GM23338 (cell line): ENCODE results near the gene OR9K2. TPM values are rescaled to one million over a fixed set of nuclear protein-coding genes. Genes with fewer than 3 reads are reported as not detected.

Experiments used
- ATAC-seq: fragments of 200-7000 bp; cut with Tn5 transposase; 3 replicates; pipeline ENCODE4 v1.9.1; 2020
- DNase-seq: peaks from one replicate; pipeline ENCODE4 v3.0.0-alpha.2; 2015; ENCODE audit warnings: low spot score
- H2AFZ ChIP-seq: fragments of 200-600 bp; sonication (generic); 2 replicates; pipeline ENCODE4 v1.8.0; 2016; ENCODE audit warnings: antibody characterized with exemption, mild to moderate bottlenecking, moderate library complexity
- H3F3A ChIP-seq: fragments of 200-600 bp; sonication (generic); replicated peaks from 2 replicates; pipeline ENCODE4 v1.8.0; 2017; ENCODE audit warnings: antibody characterized with exemption, mixed run types, low read depth
- H3K27ac ChIP-seq: fragments of 200-600 bp; sonication (generic); 2 replicates; pipeline ENCODE4 v1.6.1; 2016; ENCODE audit warnings: low read depth
- H3K27me3 ChIP-seq: fragments of 200-600 bp; sonication (generic); 2 replicates; pipeline ENCODE4 v1.8.0; 2016; ENCODE audit warnings: mild to moderate bottlenecking, mixed run types, moderate library complexity; ENCODE audit not compliant: insufficient read depth
- H3K36me3 ChIP-seq: fragments of 200-600 bp; sonication (generic); 2 replicates; pipeline ENCODE4 v1.8.0; 2016; ENCODE audit warnings: mild to moderate bottlenecking; ENCODE audit not compliant: insufficient read depth
- H3K4me1 ChIP-seq: fragments of 200-600 bp; sonication (generic); 2 replicates; pipeline ENCODE4 v1.8.0; 2016; ENCODE audit warnings: mild to moderate bottlenecking, moderate library complexity; ENCODE audit not compliant: insufficient read depth
- H3K4me2 ChIP-seq: fragments of 200-600 bp; sonication (generic); 2 replicates; pipeline ENCODE4 v1.7.1; 2017; ENCODE audit warnings: mixed run types
- H3K4me3 ChIP-seq: fragments of 200-600 bp; sonication (generic); 2 replicates; pipeline ENCODE4 v1.6.1; 2016; ENCODE audit warnings: mixed run types
- H3K79me2 ChIP-seq: fragments of 200-600 bp; sonication (generic); replicated peaks from 2 replicates; pipeline ENCODE4 v1.8.0; 2017; ENCODE audit warnings: mild to moderate bottlenecking; ENCODE audit not compliant: insufficient read depth
- H3K9me2 ChIP-seq: fragments of 200-600 bp; sonication (generic); 2 replicates; pipeline ENCODE4 v1.8.0; 2017; ENCODE audit not compliant: insufficient read depth
- H4K20me1 ChIP-seq: fragments of 200-600 bp; sonication (generic); replicated peaks from 2 replicates; pipeline ENCODE4 v1.8.0; 2017; ENCODE audit warnings: mild to moderate bottlenecking; ENCODE audit not compliant: insufficient read depth
- H3K27ac Mint-ChIP-seq: 2 replicates; pipeline ENCODE4 v1.8.0; 2020; ENCODE audit warnings: inconsistent platforms, mild to moderate bottlenecking, moderate library complexity, mixed read lengths
- H3K27me3 Mint-ChIP-seq: 3 replicates; pipeline ENCODE4 v1.8.0; 2022; ENCODE audit warnings: low read depth, mild to moderate bottlenecking, moderate library complexity, mixed read lengths, inconsistent platforms; ENCODE audit not compliant: insufficient read depth, poor library complexity
- H3K36me3 Mint-ChIP-seq: 3 replicates; pipeline ENCODE4 v1.8.0; 2021; ENCODE audit warnings: low read depth, mild to moderate bottlenecking, inconsistent platforms, moderate library complexity, mixed read lengths
- H3K4me1 Mint-ChIP-seq: 3 replicates; pipeline ENCODE4 v1.8.0; 2020; ENCODE audit warnings: mild to moderate bottlenecking, inconsistent platforms, mixed read lengths
- H3K4me3 Mint-ChIP-seq: 3 replicates; pipeline ENCODE4 v1.8.0; 2021; ENCODE audit warnings: moderate library complexity, mild to moderate bottlenecking, inconsistent platforms, mixed read lengths
- H3K9me3 Mint-ChIP-seq: 3 replicates; pipeline ENCODE4 v1.8.0; 2020; ENCODE audit warnings: moderate library complexity, mild to moderate bottlenecking, inconsistent platforms, mixed read lengths
- CREB1 ChIP-seq: fragments of 250-450 bp; sonication (Bioruptor Pico); IDR thresholded peaks from 2 replicates; pipeline ENCODE4 v1.5.0; 2020; ENCODE audit warnings: low read depth, mild to moderate bottlenecking, moderate library complexity
- CTCF ChIP-seq, 2 experiments: fragments of 200-600 bp in 1 of 2; sonication (generic) in 1 of 2; conservative IDR thresholded peaks; 2 replicates each; pipeline versions ENCODE4 v1.5.1 to v1.6.1; 2016 to 2017; ENCODE audit warnings: antibody characterized with exemption in 2 of 2, low read depth in 2 of 2, mild to moderate bottlenecking in 2 of 2, moderate library complexity in 1 of 2
- ETS1 ChIP-seq: IDR thresholded peaks from 2 replicates; pipeline ENCODE4 v1.6.1; 2016; ENCODE audit warnings: antibody characterized with exemption
- EZH2 ChIP-seq: fragments of 200-600 bp; sonication (generic); IDR thresholded peaks from one replicate; pipeline ENCODE4 v1.8.0; 2017; ENCODE audit warnings: antibody characterized with exemption, mild to moderate bottlenecking, low read depth; ENCODE audit not compliant: unreplicated experiment
- EZH2phosphoT487 ChIP-seq: fragments of 200-600 bp; sonication (generic); IDR thresholded peaks from one replicate; pipeline ENCODE4 v1.8.1; 2018; ENCODE audit warnings: antibody characterized with exemption; ENCODE audit not compliant: unreplicated experiment
- JUNB ChIP-seq: IDR thresholded peaks from one replicate; pipeline ENCODE4 v1.6.1; 2016; ENCODE audit warnings: antibody characterized with exemption; ENCODE audit not compliant: unreplicated experiment
- NANOG ChIP-seq: IDR thresholded peaks from 2 replicates; pipeline ENCODE4 v1.6.1; 2016; ENCODE audit warnings: antibody characterized with exemption, borderline replicate concordance
- POLR2AphosphoS5 ChIP-seq: IDR thresholded peaks from 2 replicates; pipeline ENCODE4 v1.6.1; 2016; ENCODE audit warnings: antibody characterized with exemption, low read depth
- REST ChIP-seq: IDR thresholded peaks from one replicate; pipeline ENCODE4 v1.6.1; 2018; ENCODE audit warnings: antibody characterized with exemption; ENCODE audit not compliant: unreplicated experiment
- STAT1 ChIP-seq: IDR thresholded peaks from one replicate; pipeline ENCODE4 v1.6.1; 2016; ENCODE audit warnings: antibody characterized with exemption; ENCODE audit not compliant: unreplicated experiment
- ZNF114 ChIP-seq: fragments of 250-450 bp; sonication (Bioruptor Pico); IDR thresholded peaks from 2 replicates; pipeline ENCODE4 v1.5.0; 2020; ENCODE audit warnings: mild to moderate bottlenecking, moderate library complexity
- ZNF331 ChIP-seq: fragments of 250-450 bp; sonication (Bioruptor Pico); IDR thresholded peaks from 2 replicates; pipeline ENCODE4 v1.5.0; 2020; ENCODE audit warnings: low read depth, mild to moderate bottlenecking, moderate library complexity
- ZNF462 ChIP-seq: fragments of 250-450 bp; sonication (Bioruptor Pico); IDR thresholded peaks from 2 replicates; pipeline ENCODE4 v1.5.0; 2020; ENCODE audit warnings: mild to moderate bottlenecking, moderate library complexity
- polyA plus RNA-seq: library from polyadenylated mRNA; unstranded; fragments of >200 nt; fragmentation: Nextera tagmentation; extraction: Ambion mirVana; gene quantifications from 2 replicates; pipeline ENCODE4 v1.2.1, GENCODE V29; 2016
- total RNA-seq: library from RNA; depleted of rRNA; stranded (reverse); fragments of >200 nt; shearing (Covaris generic); gene quantifications from 2 replicates; pipeline ENCODE4 v1.2.3, GENCODE V29; 2014

OR9K2 gene
- total and polyA plus RNA-seq, 2 experiments from 2014 or later, result 0.14 TPM; not detected in 1

- TF ChIP-seq POLR2AphosphoS5 (no peak), ZNF114 (no peak), CTCF (conservative IDR thresholded peaks at IDR 0.05; ENCODE audit: low read depth in 2 of 2) (no peak), EZH2phosphoT487 (no peak), STAT1 (no peak), NANOG (no peak), REST (no peak), EZH2 (no peak), ETS1 (no peak), ZNF462 (CRISPR knock-in tag) (no peak), ZNF331 (CRISPR knock-in tag) (no peak), JUNB (no peak), CREB1 (CRISPR knock-in tag) (no peak)
- Histone ChIP-seq H3K4me3 (no peak overlapping the region), H3K79me2 (no peaks in the 10 kb centered on the region), H4K20me1 (no peaks in the 10 kb centered on the region), H2AFZ (no peak overlapping the region), H3K4me1 (no peaks in the 10 kb centered on the region), H3K27ac (no peak overlapping the region), H3F3A (no peaks in the 10 kb centered on the region), H3K9me2 (no peaks in the 10 kb centered on the region), H3K27me3 (no peaks in the 10 kb centered on the region), H3K36me3 (no peaks in the 10 kb centered on the region), H3K4me2 (no peak overlapping the region)
- Mint-ChIP-seq H3K27me3 (no peaks in the 10 kb centered on the region), H3K4me1 (peaks cover 9% of the 10 kb centered on the region), H3K4me3 (no peak overlapping the region), H3K36me3 (peaks cover 10% of the 10 kb centered on the region; the same call in 2 of the 3 replicates), H3K9me3 (peaks cover 10% of the 10 kb centered on the region), H3K27ac (no peak overlapping the region)
- ATAC-seq, result no peak
- DNase-seq, result no peak
Measured at GRCh38 chr12:55171445-55171844, 45.2 kb downstream of the OR9K2 start.
